HUES64 (cell line): ENCODE measurements around the gene BASP1. TPM values are rescaled to one million over a fixed set of nuclear protein-coding genes. Genes with fewer than 3 reads are reported as not detected.
A peak's percentile ranks its signal among the peaks of the same experiment; 100 is the strongest.

Experiments used
- H3K27ac ChIP-seq: 2 replicates; pipeline ENCODE4 v1.7.0; 2013; ENCODE audit warnings: low read depth, low read length, inconsistent platforms
- H3K27me3 ChIP-seq: 2 replicates; pipeline ENCODE4 v1.6.1; 2013; ENCODE audit warnings: mild to moderate bottlenecking, low read length; ENCODE audit not compliant: insufficient read depth
- H3K36me3 ChIP-seq: 2 replicates; pipeline ENCODE4 v1.6.1; 2013; ENCODE audit warnings: mild to moderate bottlenecking, low read length; ENCODE audit not compliant: insufficient read depth
- H3K4me1 ChIP-seq: 2 replicates; pipeline ENCODE4 v1.6.1; 2013; ENCODE audit warnings: mild to moderate bottlenecking, low read length, moderate library complexity; ENCODE audit not compliant: insufficient read depth
- H3K4me3 ChIP-seq: 2 replicates; pipeline ENCODE4 v1.5.1; 2013; ENCODE audit warnings: mild to moderate bottlenecking, low read length, moderate library complexity
- H3K9ac ChIP-seq: 2 replicates; pipeline ENCODE4 v1.6.1; 2013; ENCODE audit warnings: mild to moderate bottlenecking, low read depth, low read length
- H3K9me3 ChIP-seq: 2 replicates; pipeline ENCODE4 v1.6.1; 2013; ENCODE audit warnings: low read depth, low read length; ENCODE audit not compliant: insufficient read depth
- WGBS: fragments of 150-250, 120-280 bp; methylation state at CpG from one replicate; pipeline ENCODE4 v1.1.7; 2013; ENCODE audit warnings: missing lambda C conversion rate; 5-methylcytosine and 5-hydroxymethylcytosine counted together
- polyA plus RNA-seq, 2 experiments: library from polyadenylated mRNA; stranded (reverse); fragments of 50-300 nt; gene quantifications; one replicate each; pipeline ENCODE4 v1.2.3, GENCODE V29; 2013

Gene BASP1, protein sequence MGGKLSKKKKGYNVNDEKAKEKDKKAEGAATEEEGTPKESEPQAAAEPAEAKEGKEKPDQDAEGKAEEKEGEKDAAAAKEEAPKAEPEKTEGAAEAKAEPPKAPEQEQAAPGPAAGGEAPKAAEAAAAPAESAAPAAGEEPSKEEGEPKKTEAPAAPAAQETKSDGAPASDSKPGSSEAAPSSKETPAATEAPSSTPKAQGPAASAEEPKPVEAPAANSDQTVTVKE
- polyA plus RNA-seq (2013, experiment 1 of 2): 118 TPM
- 134 TPM for polyA plus RNA-seq (2013, experiment 2 of 2)

DNA sequence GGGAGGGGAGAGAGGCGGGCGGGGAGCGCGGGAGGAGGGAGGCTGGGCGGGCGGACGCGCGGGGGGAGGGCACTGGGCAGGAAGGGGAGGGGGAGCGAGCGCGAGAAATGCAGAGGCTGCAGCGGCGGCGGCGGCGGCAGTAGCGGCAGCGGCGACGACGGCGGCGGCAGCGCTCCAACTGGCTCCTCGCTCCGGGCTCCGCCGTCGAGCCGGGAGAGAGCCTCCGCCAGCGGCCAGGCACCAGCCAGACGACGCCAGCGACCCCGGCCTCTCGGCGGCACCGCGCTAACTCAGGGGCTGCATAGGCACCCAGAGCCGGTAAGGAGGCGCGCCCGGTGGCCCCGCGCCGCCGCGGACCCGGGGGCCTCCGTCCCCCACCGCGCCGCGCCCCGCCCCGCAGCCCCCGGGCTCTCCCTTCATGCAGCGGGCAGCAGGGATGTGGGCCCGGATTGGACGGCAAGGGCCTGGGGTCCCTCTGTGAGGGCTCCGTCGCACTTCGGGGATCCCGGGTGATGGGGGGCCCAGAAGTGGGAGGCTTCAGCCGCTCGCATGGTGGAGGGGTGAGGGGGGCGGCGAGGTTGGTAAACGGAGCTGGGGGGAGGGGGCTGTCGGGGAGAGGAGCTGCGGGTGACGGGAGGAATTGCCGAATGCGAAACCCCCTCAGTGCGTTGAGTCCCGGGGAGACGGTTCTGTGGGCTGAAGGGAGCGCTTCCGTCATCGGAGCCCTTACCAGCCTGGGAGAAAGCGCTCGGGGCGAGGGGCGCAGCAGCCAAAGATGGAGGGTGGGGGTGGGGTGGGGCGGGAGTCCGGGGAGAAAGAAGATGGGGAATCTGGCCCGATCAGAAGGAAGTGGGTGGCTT, at the start of gene BASP1:
Gene BASP1, plus strand, starts transcription at position 139 of the 860 bp plus-strand sequence. CDS start 57,586 bp downstream, outside the sequence.
- Histone ChIP-seq H3K27me3 (no peaks in the 10 kb centered on the region), H3K4me1 (peaks cover 64% of the 10 kb centered on the region), H3K27ac (peak within 1 kb of the TSS; percentile 67; the same call in 1 of the 2 replicates), H3K9ac (peak within 1 kb of the TSS; percentile 81), H3K4me3 (peak within 1 kb of the TSS; percentile 95), H3K36me3 (peaks cover 3% of the 10 kb centered on the region; the same call in 1 of the 2 replicates), H3K9me3 (no peaks in the 10 kb centered on the region)
- under 1% methylated on average over 89 of the region's 89 CpGs for WGBS

DNA sequence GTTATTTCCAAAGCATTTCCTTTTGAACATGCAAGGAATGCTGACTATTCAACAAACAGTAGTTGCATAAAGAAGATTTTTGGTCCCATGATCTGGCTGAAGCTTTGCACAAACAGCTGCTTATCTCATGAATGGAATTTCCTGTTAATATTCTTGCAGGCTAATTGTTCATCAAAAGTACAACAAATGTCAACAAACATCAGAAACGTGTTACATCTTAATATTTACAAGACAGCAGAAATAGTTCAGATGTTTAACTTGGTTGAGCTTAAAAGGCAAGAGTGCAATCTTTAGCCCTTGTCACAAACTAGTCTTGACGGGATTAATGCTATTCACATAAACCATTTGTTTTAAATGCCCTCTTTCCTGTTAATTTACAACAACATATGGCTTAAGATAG, 47.9 kb upstream of the BASP1 start:
- H3K4me3 ChIP-seq: no peak overlapping the region
- H3K9ac ChIP-seq: no peak overlapping the region

DNA sequence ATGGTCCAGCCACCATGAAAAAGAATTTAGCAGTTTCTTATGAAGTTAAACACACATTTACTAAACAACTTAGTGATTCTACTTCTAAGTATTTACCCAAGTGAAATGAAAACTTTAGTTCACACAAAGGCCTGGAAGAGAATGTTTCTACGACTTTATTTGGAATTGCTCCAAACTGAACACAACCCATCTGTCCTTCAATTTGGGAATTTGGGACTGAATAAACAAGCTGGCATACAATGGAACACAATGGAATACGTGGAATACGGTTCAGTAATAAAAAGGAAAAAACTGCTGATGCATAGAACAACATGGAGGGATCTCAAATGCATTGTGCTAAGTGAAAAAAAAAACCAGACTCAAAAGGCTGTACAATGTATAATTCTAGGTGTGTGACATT, 44.6 kb upstream of the BASP1 start:
- Histone ChIP-seq H3K27me3 (no peaks in the 10 kb centered on the region), H3K9ac (no peak overlapping the region), H3K27ac (no peak overlapping the region), H3K4me3 (no peak overlapping the region), H3K36me3 (no peaks in the 10 kb centered on the region), H3K9me3 (no peaks in the 10 kb centered on the region), H3K4me1 (peaks cover 4% of the 10 kb centered on the region; the same call in 1 of the 2 replicates)
- 96% methylated on average over 3 of the region's 3 CpGs for WGBS

More for the DNA sequence above, 47.9 kb upstream of the BASP1 start:
- Histone ChIP-seq H3K36me3 (no peaks in the 10 kb centered on the region), H3K4me1 (peaks cover 21% of the 10 kb centered on the region), H3K27ac (no peak overlapping the region), H3K9me3 (no peaks in the 10 kb centered on the region), H3K27me3 (no peaks in the 10 kb centered on the region)
- 78% methylated on average over 2 of the region's 2 CpGs for WGBS

DNA sequence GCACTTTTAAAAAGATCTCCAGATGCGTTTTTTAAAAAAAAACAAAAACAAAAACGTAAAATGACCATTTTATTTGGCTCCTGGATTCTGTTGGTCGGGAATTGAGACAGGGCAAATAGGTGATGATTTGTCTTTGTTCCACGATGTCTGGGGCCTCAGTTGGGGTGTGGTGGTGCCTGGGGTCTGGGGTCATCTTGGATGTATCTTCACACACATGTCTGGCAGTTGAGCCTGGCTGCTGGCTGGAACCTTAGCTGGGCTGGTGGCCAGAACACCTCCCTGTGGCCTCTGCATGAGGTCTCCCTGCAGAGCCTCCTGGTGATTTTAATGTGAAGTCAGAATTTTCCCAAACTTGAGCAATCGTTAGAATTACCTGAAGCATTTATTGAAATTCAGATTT, 42.5 kb upstream of the BASP1 start:
- 91% methylated on average over 5 of the region's 5 CpGs for WGBS
- H3K4me1 ChIP-seq: no peaks in the 10 kb centered on the region
- no peak overlapping the region for H3K9ac ChIP-seq
- H3K36me3 ChIP-seq: no peaks in the 10 kb centered on the region
- no peaks in the 10 kb centered on the region for H3K27me3 ChIP-seq
- H3K27ac ChIP-seq: no peak overlapping the region
- no peak overlapping the region for H3K4me3 ChIP-seq
- H3K9me3 ChIP-seq: no peaks in the 10 kb centered on the region

DNA sequence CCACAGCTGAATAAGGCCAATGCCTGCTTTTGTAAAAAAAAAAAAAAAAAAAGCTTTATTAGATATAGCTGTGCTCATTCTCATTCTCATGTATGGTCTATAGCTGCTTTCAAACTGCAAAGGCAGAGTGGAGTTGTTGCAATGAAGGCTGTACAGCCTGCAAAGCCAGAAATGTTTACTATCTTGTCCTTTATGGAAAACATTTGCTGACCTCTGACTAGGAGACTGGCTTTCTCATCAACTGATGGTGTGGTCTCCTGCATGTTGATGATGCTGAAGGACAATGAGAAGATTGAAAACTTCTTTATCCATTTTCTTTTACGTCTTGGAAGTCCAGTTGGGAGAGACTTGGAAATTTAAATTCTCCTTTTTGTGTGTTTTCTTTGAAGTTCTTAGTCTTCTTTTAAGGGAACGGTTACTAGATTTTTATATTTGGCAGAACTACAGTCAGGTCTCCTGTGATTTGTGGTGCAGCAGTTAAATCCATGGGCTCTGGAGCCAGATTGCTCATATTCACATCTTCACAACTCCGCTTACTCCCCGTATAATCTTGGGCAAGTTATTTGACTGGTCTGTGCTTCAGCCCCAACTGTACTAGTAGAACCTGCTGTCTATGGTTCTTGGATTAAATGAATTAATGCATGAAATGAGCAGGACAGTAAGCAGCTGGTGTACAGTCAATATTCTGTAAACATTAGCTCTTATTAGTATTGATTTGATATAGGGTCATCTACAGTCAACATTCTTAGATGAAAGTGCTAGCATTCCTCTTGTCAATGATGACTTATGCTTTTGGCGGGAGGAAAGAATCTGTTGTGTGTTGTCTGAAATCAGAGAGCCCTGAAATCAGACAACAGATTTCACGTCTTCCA, 39.7 kb upstream of the BASP1 start:
- H3K4me3 ChIP-seq: no peak overlapping the region
- no peak overlapping the region for H3K9ac ChIP-seq
- no peaks in the 10 kb centered on the region for H3K4me1 ChIP-seq
- no peak overlapping the region for H3K27ac ChIP-seq
- 92% methylated on average over 6 of the region's 6 CpGs for WGBS
- H3K27me3 ChIP-seq: no peaks in the 10 kb centered on the region
- H3K9me3 ChIP-seq: no peaks in the 10 kb centered on the region
- H3K36me3 ChIP-seq: no peaks in the 10 kb centered on the region

DNA sequence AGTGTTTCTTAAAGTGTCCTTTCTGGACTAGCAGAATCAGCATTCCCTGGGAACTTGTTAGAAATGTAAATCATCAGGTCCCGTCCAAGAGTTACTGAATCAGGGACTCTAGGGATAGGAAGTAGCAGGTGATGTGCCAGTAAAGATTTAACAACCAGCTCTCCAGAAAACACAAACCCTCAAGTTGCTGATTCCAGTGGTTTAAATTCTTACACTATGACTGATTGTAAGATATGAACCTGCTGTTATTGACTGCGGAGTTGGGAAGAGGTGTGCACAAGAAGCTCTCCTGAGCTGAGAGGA, 39.1 kb upstream of the BASP1 start:
- H3K9ac ChIP-seq: no peak overlapping the region
- no peaks in the 10 kb centered on the region for H3K9me3 ChIP-seq
- WGBS: 87% methylated on average over 2 of the region's 2 CpGs
- no peak overlapping the region for H3K27ac ChIP-seq
- H3K36me3 ChIP-seq: no peaks in the 10 kb centered on the region
- H3K4me1 ChIP-seq: no peaks in the 10 kb centered on the region
- no peaks in the 10 kb centered on the region for H3K27me3 ChIP-seq
- no peak overlapping the region for H3K4me3 ChIP-seq

DNA sequence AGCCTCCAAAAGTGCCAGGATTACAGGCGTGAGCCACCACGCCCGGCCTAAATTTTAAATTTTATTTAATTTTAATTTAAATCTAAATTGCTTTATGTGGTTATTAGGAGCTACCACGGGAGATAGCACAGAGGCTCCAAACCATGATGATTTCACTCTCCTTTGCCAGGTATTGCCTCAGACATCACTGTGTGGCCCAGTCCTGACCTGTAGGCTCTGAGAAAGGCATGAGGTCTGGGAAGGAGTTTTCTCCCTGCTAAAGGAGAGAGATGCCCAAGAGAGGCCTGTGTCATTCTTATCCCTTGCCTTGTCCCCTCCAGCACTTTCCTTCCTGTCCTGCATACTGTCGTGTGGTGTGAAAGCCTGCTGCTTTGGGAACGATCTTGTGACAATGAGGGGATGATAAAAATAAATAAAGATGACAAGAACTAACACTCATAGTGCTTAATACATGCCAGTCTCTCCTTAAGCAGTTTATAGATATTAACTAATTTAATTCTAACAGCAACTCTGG, 37.0 kb upstream of the BASP1 start:
- Histone ChIP-seq H3K36me3 (no peaks in the 10 kb centered on the region), H3K9ac (no peak overlapping the region), H3K4me1 (no peaks in the 10 kb centered on the region), H3K4me3 (no peak overlapping the region), H3K27ac (no peak overlapping the region), H3K9me3 (no peaks in the 10 kb centered on the region), H3K27me3 (no peaks in the 10 kb centered on the region)
- WGBS: 92% methylated on average over 2 of the region's 6 CpGs

DNA sequence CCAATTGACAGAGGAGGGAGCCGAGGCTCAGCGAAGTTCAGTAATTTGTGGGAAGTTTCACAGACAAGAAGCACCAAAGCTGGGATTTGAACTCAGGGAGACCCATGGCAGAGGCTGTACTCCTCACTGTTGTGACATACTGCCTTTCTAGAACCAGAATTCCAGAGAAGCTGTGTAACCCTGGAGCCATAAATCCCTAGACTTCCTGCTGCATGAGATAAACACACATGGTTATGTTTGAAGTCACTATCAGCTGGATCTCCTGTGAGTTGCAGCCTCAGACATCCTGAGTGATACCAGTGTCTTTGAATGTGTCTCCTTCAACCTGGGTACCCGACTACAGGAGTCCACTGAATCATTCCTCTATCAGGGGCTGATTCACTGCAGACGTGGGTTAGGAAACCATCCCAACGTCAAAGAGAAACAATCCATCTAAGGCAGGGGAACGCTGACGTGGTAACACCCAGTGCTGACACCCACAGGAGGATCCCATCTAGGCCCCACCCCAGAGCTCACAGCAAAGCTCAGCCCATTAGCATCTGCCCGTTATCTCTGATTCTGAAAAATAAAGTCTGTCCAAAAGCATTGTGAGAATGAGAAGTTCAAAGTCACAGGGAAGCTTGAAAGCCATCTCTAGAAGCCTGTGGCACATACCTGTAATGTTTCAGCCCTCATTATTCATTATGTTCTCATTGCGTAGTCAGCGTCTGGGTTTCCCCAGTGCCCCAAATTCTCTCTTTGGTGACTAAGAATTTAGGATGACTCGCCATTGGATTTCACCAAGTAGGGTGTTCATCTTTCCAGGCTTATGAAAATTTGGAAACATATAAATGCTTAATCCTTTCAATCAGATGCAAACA, 36.3 kb upstream of the BASP1 start:
- Histone ChIP-seq H3K9ac (no peak overlapping the region), H3K9me3 (no peaks in the 10 kb centered on the region), H3K36me3 (no peaks in the 10 kb centered on the region), H3K4me1 (no peaks in the 10 kb centered on the region), H3K27me3 (no peaks in the 10 kb centered on the region), H3K4me3 (no peak overlapping the region), H3K27ac (no peak overlapping the region)
- 87% methylated on average over 11 of the region's 11 CpGs for WGBS

DNA sequence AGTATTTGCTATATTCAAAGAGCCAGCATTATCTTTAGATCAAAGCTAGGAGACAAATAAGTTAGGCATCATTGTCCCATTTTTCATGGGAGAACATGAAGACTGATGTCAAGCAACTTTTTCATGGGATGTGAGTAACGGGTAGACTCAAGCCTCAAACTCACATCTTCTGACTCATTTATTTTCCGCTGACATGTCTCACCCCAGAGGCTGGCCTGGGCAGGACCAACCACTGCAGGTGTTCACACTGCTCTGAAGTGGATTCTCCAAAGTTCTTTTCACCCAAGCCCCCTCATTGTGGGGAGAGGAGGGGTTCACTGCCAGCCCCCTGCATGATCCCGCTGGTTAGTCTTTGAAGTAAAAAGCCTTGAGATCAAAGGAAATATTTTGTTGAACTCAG, 34.9 kb upstream of the BASP1 start:
- H3K27me3 ChIP-seq: no peaks in the 10 kb centered on the region
- H3K9me3 ChIP-seq: no peaks in the 10 kb centered on the region
- H3K4me1 ChIP-seq: no peaks in the 10 kb centered on the region
- H3K36me3 ChIP-seq: no peaks in the 10 kb centered on the region
- no peak overlapping the region for H3K9ac ChIP-seq
- H3K27ac ChIP-seq: no peak overlapping the region
- no peak overlapping the region for H3K4me3 ChIP-seq
- 97% methylated on average over 2 of the region's 3 CpGs for WGBS

DNA sequence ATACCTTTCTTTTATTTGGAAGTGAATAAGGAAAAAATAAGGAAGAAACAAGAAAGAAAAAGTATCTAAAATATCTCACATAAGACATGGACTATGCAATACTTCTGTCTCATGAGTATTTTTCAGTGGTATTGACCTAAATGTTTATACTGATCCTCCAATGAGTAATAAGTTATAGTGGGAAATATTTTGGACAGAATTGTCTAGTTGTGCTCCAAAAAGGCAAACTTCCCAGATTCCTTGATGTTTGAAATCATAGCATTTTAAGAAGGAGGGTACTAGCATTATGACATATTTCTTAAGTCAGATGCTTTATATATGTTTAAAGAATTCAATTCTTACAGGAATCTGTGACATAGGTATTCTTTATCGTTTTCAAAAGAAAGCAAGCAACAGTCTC, 34.5 kb upstream of the BASP1 start:
- no peaks in the 10 kb centered on the region for H3K36me3 ChIP-seq
- H3K9me3 ChIP-seq: no peaks in the 10 kb centered on the region
- H3K27me3 ChIP-seq: no peaks in the 10 kb centered on the region
- H3K4me1 ChIP-seq: no peaks in the 10 kb centered on the region
- H3K9ac ChIP-seq: no peak overlapping the region
- no peak overlapping the region for H3K27ac ChIP-seq
- no peak overlapping the region for H3K4me3 ChIP-seq
- WGBS: 88% methylated on average over 1 of the region's 1 CpG
